Activated T-cell treated with anti-CD3 and anti-CD28 coated beads, Interleukin-2, amount 50 U/mL, for 24 hours (primary cell): ENCODE results near the gene NRXN3.

Experiments
- DNase-seq: peaks from one replicate; pipeline ENCODE4 v3.0.0-alpha.2; 2020
- H3K27ac Mint-ChIP-seq: 2 replicates; pipeline ENCODE4 v1.8.0; 2020; ENCODE audit warnings: mild to moderate bottlenecking, mixed read lengths
- H3K27me3 Mint-ChIP-seq: 2 replicates; pipeline ENCODE4 v1.8.0; 2020; ENCODE audit warnings: mixed read lengths
- H3K36me3 Mint-ChIP-seq: 2 replicates; pipeline ENCODE4 v1.8.0; 2020; ENCODE audit warnings: low read depth, mixed read lengths
- H3K4me1 Mint-ChIP-seq: 2 replicates; pipeline ENCODE4 v1.8.0; 2020; ENCODE audit warnings: low read depth, mixed read lengths
- H3K4me3 Mint-ChIP-seq: 2 replicates; pipeline ENCODE4 v1.8.0; 2020; ENCODE audit warnings: mild to moderate bottlenecking, moderate library complexity, mixed read lengths
- H3K9me3 Mint-ChIP-seq: 2 replicates; pipeline ENCODE4 v1.8.0; 2020; ENCODE audit warnings: mixed read lengths

Gene NRXN3

GRCh38 chr14:79411403-79412174 lies 1241.4 kb downstream of the NRXN3 start:
- no peaks in the 10 kb centered on the region for H3K4me1 Mint-ChIP-seq
- no peak overlapping the region for H3K27ac Mint-ChIP-seq
- no peaks in the 10 kb centered on the region for H3K36me3 Mint-ChIP-seq
- no peaks in the 10 kb centered on the region for H3K27me3 Mint-ChIP-seq
- DNase-seq, result no peak
- no peak overlapping the region for H3K4me3 Mint-ChIP-seq
- H3K9me3 Mint-ChIP-seq, result peaks cover 8% of the 10 kb centered on the region

GRCh38 chr14:79412822-79413221 lies 1242.6 kb downstream of the NRXN3 start:
- Mint-ChIP-seq H3K27ac (no peak overlapping the region), H3K4me1 (no peaks in the 10 kb centered on the region), H3K9me3 (peaks cover 8% of the 10 kb centered on the region), H3K36me3 (no peaks in the 10 kb centered on the region), H3K4me3 (no peak overlapping the region), H3K27me3 (no peaks in the 10 kb centered on the region)
- DNase-seq, result no peak

- no peaks in the 10 kb centered on the region for H3K36me3 Mint-ChIP-seq
- H3K27me3 Mint-ChIP-seq, result no peaks in the 10 kb centered on the region
- peaks cover 5% of the 10 kb centered on the region for H3K9me3 Mint-ChIP-seq
- no peak for DNase-seq
- no peak overlapping the region for H3K27ac Mint-ChIP-seq
- no peak overlapping the region for H3K4me3 Mint-ChIP-seq
- H3K4me1 Mint-ChIP-seq, result no peaks in the 10 kb centered on the region
These were observed 1243.7 kb downstream of the NRXN3 start for GRCh38 chr14:79413734-79414428.

GRCh38 chr14:79415726-79416125 lies 1245.6 kb downstream of the NRXN3 start:
- H3K36me3 Mint-ChIP-seq, result no peaks in the 10 kb centered on the region
- no peaks in the 10 kb centered on the region for H3K4me1 Mint-ChIP-seq
- H3K27me3 Mint-ChIP-seq, result no peaks in the 10 kb centered on the region
- H3K9me3 Mint-ChIP-seq, result peaks cover 2% of the 10 kb centered on the region
- H3K27ac Mint-ChIP-seq, result no peak overlapping the region
- no peak for DNase-seq
- H3K4me3 Mint-ChIP-seq, result no peak overlapping the region

- no peak overlapping the region for H3K4me3 Mint-ChIP-seq
- H3K36me3 Mint-ChIP-seq, result no peaks in the 10 kb centered on the region
- H3K27me3 Mint-ChIP-seq, result no peaks in the 10 kb centered on the region
- H3K4me1 Mint-ChIP-seq, result no peaks in the 10 kb centered on the region
- no peak overlapping the region for H3K27ac Mint-ChIP-seq
- peaks cover 2% of the 10 kb centered on the region for H3K9me3 Mint-ChIP-seq
- DNase-seq, result no peak
These were observed 1247.8 kb downstream of the NRXN3 start for GRCh38 chr14:79417961-79418360.

GRCh38 chr14:79418649-79419415 lies 1248.7 kb downstream of the NRXN3 start:
- Mint-ChIP-seq H3K9me3 (no peaks in the 10 kb centered on the region), H3K27ac (no peak overlapping the region), H3K4me3 (no peak overlapping the region), H3K4me1 (no peaks in the 10 kb centered on the region), H3K36me3 (no peaks in the 10 kb centered on the region), H3K27me3 (no peaks in the 10 kb centered on the region)
- DNase-seq, result no peak

- H3K27me3 Mint-ChIP-seq, result no peaks in the 10 kb centered on the region
- H3K4me1 Mint-ChIP-seq, result no peaks in the 10 kb centered on the region
- no peaks in the 10 kb centered on the region for H3K36me3 Mint-ChIP-seq
- no peaks in the 10 kb centered on the region for H3K9me3 Mint-ChIP-seq
- no peak overlapping the region for H3K4me3 Mint-ChIP-seq
- no peak overlapping the region for H3K27ac Mint-ChIP-seq
- no peak for DNase-seq
These were observed 1249.6 kb downstream of the NRXN3 start for GRCh38 chr14:79419571-79420327.

GRCh38 chr14:79420725-79421124 lies 1250.6 kb downstream of the NRXN3 start:
- Mint-ChIP-seq H3K27ac (no peak overlapping the region), H3K4me1 (no peaks in the 10 kb centered on the region), H3K27me3 (no peaks in the 10 kb centered on the region), H3K36me3 (no peaks in the 10 kb centered on the region), H3K4me3 (no peak overlapping the region), H3K9me3 (no peaks in the 10 kb centered on the region)
- DNase-seq, result no peak

GRCh38 chr14:79421811-79422210 lies 1251.6 kb downstream of the NRXN3 start:
- Mint-ChIP-seq H3K36me3 (no peaks in the 10 kb centered on the region), H3K9me3 (peaks cover 4% of the 10 kb centered on the region), H3K4me3 (no peak overlapping the region), H3K4me1 (no peaks in the 10 kb centered on the region), H3K27me3 (no peaks in the 10 kb centered on the region), H3K27ac (no peak overlapping the region)
- DNase-seq, result no peak

- Mint-ChIP-seq H3K4me3 (no peak overlapping the region), H3K4me1 (no peaks in the 10 kb centered on the region), H3K27me3 (no peaks in the 10 kb centered on the region), H3K27ac (no peak overlapping the region), H3K9me3 (peaks cover 7% of the 10 kb centered on the region), H3K36me3 (no peaks in the 10 kb centered on the region)
- DNase-seq, result no peak
These were observed 1254.3 kb downstream of the NRXN3 start for GRCh38 chr14:79424462-79424861.

GRCh38 chr14:79426103-79426755 lies 1256.1 kb downstream of the NRXN3 start:
- Mint-ChIP-seq H3K27ac (no peak overlapping the region), H3K4me3 (no peak overlapping the region), H3K4me1 (no peaks in the 10 kb centered on the region), H3K27me3 (no peaks in the 10 kb centered on the region), H3K9me3 (peaks cover 7% of the 10 kb centered on the region), H3K36me3 (no peaks in the 10 kb centered on the region)
- DNase-seq, result no peak

GRCh38 chr14:79432640-79433039 lies 1262.5 kb downstream of the NRXN3 start:
- Mint-ChIP-seq H3K9me3 (peaks cover 2% of the 10 kb centered on the region), H3K4me3 (no peak overlapping the region), H3K27me3 (no peaks in the 10 kb centered on the region), H3K36me3 (no peaks in the 10 kb centered on the region), H3K4me1 (no peaks in the 10 kb centered on the region), H3K27ac (no peak overlapping the region)
- no peak for DNase-seq

GRCh38 chr14:79436335-79436734 lies 1266.2 kb downstream of the NRXN3 start:
- H3K9me3 Mint-ChIP-seq, result no peaks in the 10 kb centered on the region
- H3K27me3 Mint-ChIP-seq, result no peaks in the 10 kb centered on the region
- H3K4me1 Mint-ChIP-seq, result no peaks in the 10 kb centered on the region
- DNase-seq, result no peak
- H3K4me3 Mint-ChIP-seq, result no peak overlapping the region
- no peak overlapping the region for H3K27ac Mint-ChIP-seq
- H3K36me3 Mint-ChIP-seq, result no peaks in the 10 kb centered on the region

GRCh38 chr14:79437951-79438350 lies 1267.8 kb downstream of the NRXN3 start:
- Mint-ChIP-seq H3K27ac (no peak overlapping the region), H3K4me1 (no peaks in the 10 kb centered on the region), H3K27me3 (no peaks in the 10 kb centered on the region), H3K4me3 (no peak overlapping the region), H3K9me3 (no peaks in the 10 kb centered on the region), H3K36me3 (no peaks in the 10 kb centered on the region)
- no peak for DNase-seq
